ENCODE results near the gene PAK1IP1. TPM values are rescaled to one million over a fixed set of nuclear protein-coding genes. Genes with fewer than 3 reads are reported as not detected.
"Not testable (repeated sequence)": the region's sequence is repeated elsewhere in the genome, so short reads cannot be mapped to it uniquely, and the experiment has no call there.

Gene PAK1IP1
- polyA plus RNA-seq, 1 donor (not counting 4 experiments of a cell fraction or from before 2014, with no cell fraction given): 36.3 TPM

DNA sequence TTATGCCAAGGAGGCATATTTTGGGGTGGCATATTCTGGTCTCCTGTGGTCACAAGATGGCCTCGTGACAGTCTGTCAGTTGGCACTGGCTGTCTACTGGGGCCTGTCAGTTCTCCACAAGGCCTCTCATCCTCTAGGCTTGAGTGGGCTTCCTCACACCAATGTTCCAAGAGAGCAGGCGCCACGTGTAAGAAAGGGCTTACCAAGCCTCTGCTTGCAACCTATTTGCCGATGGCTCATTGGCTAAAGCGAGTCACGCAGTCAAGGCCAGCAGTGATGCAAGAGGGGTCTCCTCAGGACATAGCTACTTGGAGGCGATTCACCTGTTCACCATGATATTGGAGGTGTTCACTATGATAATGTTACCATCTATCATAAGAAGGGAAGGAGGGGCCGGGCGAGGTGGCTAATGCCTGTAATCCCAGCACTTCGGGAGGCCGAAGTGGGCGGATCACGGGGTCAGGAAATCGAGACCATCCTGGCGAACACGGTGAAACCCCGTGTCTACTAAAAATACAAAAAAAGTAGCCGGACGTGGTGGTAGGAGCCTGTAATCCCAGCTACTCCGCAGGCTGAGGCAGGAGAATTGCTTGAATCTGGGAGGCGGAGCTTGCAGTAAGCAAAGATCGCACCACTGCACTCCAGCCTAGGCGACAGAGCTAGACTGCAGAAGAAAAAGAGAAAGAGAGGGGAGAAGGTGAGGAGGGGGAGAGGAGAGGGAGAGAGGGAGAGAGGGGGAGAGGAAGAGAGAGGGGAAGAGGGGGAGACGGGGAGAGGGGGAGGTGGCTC is 35.7 kb upstream of the PAK1IP1 start:
- Histone ChIP-seq H3K4me3 (ENCODE audit: control insufficient read depth in 2 of 3, extremely low read depth in 1 of 3, insufficient read depth in 2 of 3, low read depth in 1 of 3, low read length in 3 of 3) (peak overlapping the region in 2 of 3 experiments; percentile 31 to 46), H3K4me1 (ENCODE audit: control insufficient read depth, extremely low read depth, insufficient read depth, low read length) (no peaks in the 10 kb centered on the region), H3K9me1 (ENCODE audit: control insufficient read depth, extremely low read depth, insufficient read depth, low read length) (no peaks in the 10 kb centered on the region), H3K4me2 (ENCODE audit: control insufficient read depth, extremely low read depth, insufficient read depth, low read depth, low read length) (no peak overlapping the region), H4K20me1 (ENCODE audit: control insufficient read depth, extremely low read depth, insufficient read depth, low read length) (no peaks in the 10 kb centered on the region), H3K27me3 (ENCODE audit: control insufficient read depth, extremely low read depth, insufficient read depth, low read length) (no peaks in the 10 kb centered on the region), H3K36me3 (ENCODE audit: control insufficient read depth in 2 of 2, extremely low read depth in 1 of 2, insufficient read depth in 2 of 2, low read length in 2 of 2) (no peaks in the 10 kb centered on the region), H3K9me3 (ENCODE audit: control insufficient read depth, low read depth, low read length) (no peaks in the 10 kb centered on the region), H2AFZ (ENCODE audit: control insufficient read depth, low read length) (peak overlapping the region; percentile 18), H3K27ac (ENCODE audit: control insufficient read depth, insufficient read depth, low read length) (no peak overlapping the region), H3K9ac (ENCODE audit: control insufficient read depth, extremely low read depth, insufficient read depth, low read length) (peak overlapping the region; percentile 40), H3K79me2 (ENCODE audit: control insufficient read depth, insufficient read depth, low read length) (no peaks in the 10 kb centered on the region)
- FAIRE-seq (no peak), DNase-seq (ENCODE audit: low read depth, low spot score) (no peak)
- TF ChIP-seq, protein P1, sequence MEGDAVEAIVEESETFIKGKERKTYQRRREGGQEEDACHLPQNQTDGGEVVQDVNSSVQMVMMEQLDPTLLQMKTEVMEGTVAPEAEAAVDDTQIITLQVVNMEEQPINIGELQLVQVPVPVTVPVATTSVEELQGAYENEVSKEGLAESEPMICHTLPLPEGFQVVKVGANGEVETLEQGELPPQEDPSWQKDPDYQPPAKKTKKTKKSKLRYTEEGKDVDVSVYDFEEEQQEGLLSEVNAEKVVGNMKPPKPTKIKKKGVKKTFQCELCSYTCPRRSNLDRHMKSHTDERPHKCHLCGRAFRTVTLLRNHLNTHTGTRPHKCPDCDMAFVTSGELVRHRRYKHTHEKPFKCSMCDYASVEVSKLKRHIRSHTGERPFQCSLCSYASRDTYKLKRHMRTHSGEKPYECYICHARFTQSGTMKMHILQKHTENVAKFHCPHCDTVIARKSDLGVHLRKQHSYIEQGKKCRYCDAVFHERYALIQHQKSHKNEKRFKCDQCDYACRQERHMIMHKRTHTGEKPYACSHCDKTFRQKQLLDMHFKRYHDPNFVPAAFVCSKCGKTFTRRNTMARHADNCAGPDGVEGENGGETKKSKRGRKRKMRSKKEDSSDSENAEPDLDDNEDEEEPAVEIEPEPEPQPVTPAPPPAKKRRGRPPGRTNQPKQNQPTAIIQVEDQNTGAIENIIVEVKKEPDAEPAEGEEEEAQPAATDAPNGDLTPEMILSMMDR (optimal IDR thresholded peaks at IDR 0.05 in 1 of 3, IDR thresholded peaks at IDR 0.05 in 1 of 3, conservative IDR thresholded peaks at IDR 0.05 in 1 of 3; ENCODE audit: extremely low read depth in 1 of 3, insufficient read depth in 2 of 3, low read length in 3 of 3): no peak
- no peak for TF ChIP-seq EZH2 (IDR thresholded peaks at IDR 0.05; ENCODE audit: low read length)
- dilution Hi-C loops (cut with MboI; ENCODE audit: extremely low pct_ligation_motif_present, low sequenced_read_pairs): no loop called here

DNA sequence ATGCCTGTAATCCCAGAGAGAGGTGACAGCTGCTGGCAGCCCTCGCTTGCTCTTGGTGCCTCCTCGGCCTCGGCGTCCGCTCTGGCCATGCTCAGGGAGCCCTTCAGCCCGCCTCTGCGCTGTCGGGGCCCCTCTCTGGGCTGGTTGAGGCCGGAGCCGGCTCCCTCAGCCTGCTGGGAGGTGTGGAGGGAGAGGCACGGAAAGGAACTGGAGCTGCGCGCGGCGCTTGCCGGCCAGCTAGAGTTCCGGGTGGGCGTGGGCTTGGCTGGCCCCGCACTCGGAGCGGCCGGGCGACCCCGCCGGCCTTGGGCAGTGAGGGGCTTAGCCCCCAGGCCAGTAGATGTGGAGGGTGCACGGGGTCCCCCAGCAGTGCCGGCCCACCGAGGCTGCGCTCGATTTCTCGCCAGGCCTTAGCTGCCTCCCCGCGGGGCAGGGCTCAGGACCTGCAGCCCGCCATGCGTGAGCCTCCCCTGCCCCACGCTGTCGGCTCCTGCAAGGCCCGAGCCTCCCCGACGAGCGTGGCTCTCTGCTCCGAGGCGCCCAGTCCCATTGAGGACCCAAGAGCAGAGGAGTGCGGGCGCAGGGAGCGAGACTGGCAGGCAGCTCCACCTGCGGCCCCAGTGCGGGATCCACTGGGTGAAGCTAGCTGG is 34.9 kb upstream of the PAK1IP1 start:
- H2AFZ ChIP-seq (ENCODE audit: control insufficient read depth, low read length): peak overlapping the region; percentile 18

DNA sequence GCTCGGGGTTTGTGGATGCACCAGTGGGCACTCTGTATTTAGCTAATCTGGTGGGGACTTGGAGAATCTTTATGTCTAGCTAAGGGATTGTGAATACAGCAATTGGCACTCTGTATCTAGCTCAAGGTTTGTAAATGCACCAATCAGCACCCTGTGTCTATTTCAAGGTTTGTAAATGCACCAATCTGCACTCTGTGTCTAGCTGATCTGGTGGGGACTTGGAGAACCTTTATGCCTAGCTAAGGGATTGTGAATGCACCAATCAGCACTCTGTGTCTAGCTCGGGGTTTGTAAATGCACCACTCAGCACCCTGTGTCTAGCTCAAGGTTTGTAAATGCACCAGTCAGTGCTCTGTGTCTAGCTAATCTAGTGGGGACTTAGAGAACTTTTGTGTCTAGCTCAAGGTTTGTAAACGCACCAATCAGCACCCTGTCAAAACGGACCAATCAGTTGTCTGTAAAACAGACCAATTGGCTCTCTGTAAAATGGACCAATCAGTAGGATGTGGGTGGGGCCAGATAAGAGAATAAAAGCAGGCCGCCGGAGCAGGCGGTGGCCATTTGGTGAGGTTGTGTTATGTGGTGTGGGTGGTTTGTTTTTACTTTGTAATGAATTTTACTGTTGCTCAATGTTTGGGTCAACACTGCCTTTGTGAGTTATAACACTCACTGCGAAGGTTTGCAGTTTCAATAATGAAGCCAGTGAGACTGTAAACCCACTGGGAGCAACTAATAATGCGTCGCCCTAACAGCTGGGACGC is 34.2 kb upstream of the PAK1IP1 start:
- H3K4me2 ChIP-seq (ENCODE audit: control insufficient read depth, extremely low read depth, insufficient read depth, low read depth, low read length); H3K27ac ChIP-seq (ENCODE audit: control insufficient read depth, insufficient read depth, low read length); H3K9me3 ChIP-seq (ENCODE audit: control insufficient read depth, low read depth, low read length); DNase-seq (ENCODE audit: low read depth, low spot score); H3K9ac ChIP-seq (ENCODE audit: control insufficient read depth, extremely low read depth, insufficient read depth, low read length); FAIRE-seq; H3K36me3 ChIP-seq (ENCODE audit: control insufficient read depth in 2 of 2, extremely low read depth in 1 of 2, insufficient read depth in 2 of 2, low read length in 2 of 2); H3K4me3 ChIP-seq (ENCODE audit: control insufficient read depth in 2 of 3, extremely low read depth in 1 of 3, insufficient read depth in 2 of 3, low read depth in 1 of 3, low read length in 3 of 3); H3K27me3 ChIP-seq (ENCODE audit: control insufficient read depth, extremely low read depth, insufficient read depth, low read length); dilution Hi-C loops (cut with MboI; ENCODE audit: extremely low pct_ligation_motif_present, low sequenced_read_pairs); H3K79me2 ChIP-seq (ENCODE audit: control insufficient read depth, insufficient read depth, low read length); H4K20me1 ChIP-seq (ENCODE audit: control insufficient read depth, extremely low read depth, insufficient read depth, low read length); H3K4me1 ChIP-seq (ENCODE audit: control insufficient read depth, extremely low read depth, insufficient read depth, low read length); H3K9me1 ChIP-seq (ENCODE audit: control insufficient read depth, extremely low read depth, insufficient read depth, low read length); H2AFZ ChIP-seq (ENCODE audit: control insufficient read depth, low read length): not testable (repeated sequence)

More for the DNA sequence above, 34.9 kb upstream of the PAK1IP1 start:
- no peak for DNase-seq (ENCODE audit: low read depth, low spot score)
- dilution Hi-C loops (cut with MboI; ENCODE audit: extremely low pct_ligation_motif_present, low sequenced_read_pairs): no loop called here
- Histone ChIP-seq H3K4me3 (ENCODE audit: control insufficient read depth in 2 of 3, extremely low read depth in 1 of 3, insufficient read depth in 2 of 3, low read depth in 1 of 3, low read length in 3 of 3) (peak overlapping the region in 2 of 3 experiments; percentile 31 to 46), H4K20me1 (ENCODE audit: control insufficient read depth, extremely low read depth, insufficient read depth, low read length) (no peaks in the 10 kb centered on the region), H3K27me3 (ENCODE audit: control insufficient read depth, extremely low read depth, insufficient read depth, low read length) (no peaks in the 10 kb centered on the region), H3K4me1 (ENCODE audit: control insufficient read depth, extremely low read depth, insufficient read depth, low read length) (no peaks in the 10 kb centered on the region), H3K79me2 (ENCODE audit: control insufficient read depth, insufficient read depth, low read length) (no peaks in the 10 kb centered on the region), H3K9me1 (ENCODE audit: control insufficient read depth, extremely low read depth, insufficient read depth, low read length) (no peaks in the 10 kb centered on the region), H3K9me3 (ENCODE audit: control insufficient read depth, low read depth, low read length) (no peaks in the 10 kb centered on the region), H3K4me2 (ENCODE audit: control insufficient read depth, extremely low read depth, insufficient read depth, low read depth, low read length) (no peak overlapping the region), H3K27ac (ENCODE audit: control insufficient read depth, insufficient read depth, low read length) (no peak overlapping the region), H3K9ac (ENCODE audit: control insufficient read depth, extremely low read depth, insufficient read depth, low read length) (peak overlapping the region; percentile 40), H3K36me3 (ENCODE audit: control insufficient read depth in 2 of 2, extremely low read depth in 1 of 2, insufficient read depth in 2 of 2, low read length in 2 of 2) (no peaks in the 10 kb centered on the region)
- TF ChIP-seq, protein P1 (optimal IDR thresholded peaks at IDR 0.05 in 1 of 3, IDR thresholded peaks at IDR 0.05 in 1 of 3, conservative IDR thresholded peaks at IDR 0.05 in 1 of 3; ENCODE audit: extremely low read depth in 1 of 3, insufficient read depth in 2 of 3, low read length in 3 of 3): no peak
- TF ChIP-seq EZH2 (IDR thresholded peaks at IDR 0.05; ENCODE audit: low read length): no peak
- FAIRE-seq: no peak

All from keratinocyte (primary cell).